Neural cell (in vitro differentiated cells): Measurements from ENCODE around the gene DUOXA1. TPM values are rescaled to one million over a fixed set of nuclear protein-coding genes. Genes with fewer than 3 reads are reported as not detected.

Experiments used
- H2AFZ ChIP-seq: fragments of 200-600, 300-800 bp; sonication (generic), shearing (Covaris generic); 2 replicates; pipeline ENCODE4 v1.6.0; 2014; ENCODE audit warnings: low read depth, mild to moderate bottlenecking, antibody characterized with exemption, low read length, moderate library complexity
- H3F3A ChIP-seq: fragments of 200-600 bp; shearing (Covaris generic); 2 replicates; pipeline ENCODE4 v1.6.1; 2016; ENCODE audit warnings: mild to moderate bottlenecking, moderate library complexity, mixed read lengths, antibody characterized with exemption, low read length; ENCODE audit not compliant: insufficient read depth, poor library complexity, severe bottlenecking
- H3K27ac ChIP-seq: fragments of 200-600, 300-800 bp; sonication (generic), shearing (Covaris generic); 2 replicates; pipeline ENCODE4 v1.5.1; 2014; ENCODE audit warnings: mild to moderate bottlenecking, low read length, moderate library complexity
- H3K27me3 ChIP-seq: fragments of 300-800, 200-600 bp; sonication (generic), shearing (Covaris generic); 2 replicates; pipeline ENCODE4 v1.6.0; 2014; ENCODE audit warnings: mild to moderate bottlenecking, low read depth, low read length, moderate library complexity; ENCODE audit not compliant: insufficient read depth
- H3K36me3 ChIP-seq: fragments of 300-800, 200-600 bp; sonication (generic), shearing (Covaris generic); 2 replicates; pipeline ENCODE4 v1.5.1; 2014; ENCODE audit warnings: mild to moderate bottlenecking, antibody characterized with exemption, low read length, moderate library complexity; ENCODE audit not compliant: insufficient read depth
- H3K4me2 ChIP-seq: fragments of 300-800, 200-600 bp; sonication (generic), shearing (Covaris generic); 2 replicates; pipeline ENCODE4 v1.6.0; 2014; ENCODE audit warnings: mild to moderate bottlenecking, low read length
- H3K4me3 ChIP-seq: fragments of 300-800, 200-600 bp; sonication (generic), shearing (Covaris generic); 2 replicates; pipeline ENCODE4 v1.5.1; 2014; ENCODE audit warnings: mild to moderate bottlenecking, low read length, moderate library complexity
- H3K79me2 ChIP-seq: fragments of 200-600 bp; shearing (Covaris generic); replicated peaks from 2 replicates; pipeline ENCODE4 v1.6.0; 2014; ENCODE audit warnings: mild to moderate bottlenecking, low read length, moderate library complexity; ENCODE audit not compliant: insufficient read depth
- H3K9ac ChIP-seq: fragments of 300-800, 200-600 bp; sonication (generic), shearing (Covaris generic); 2 replicates; pipeline ENCODE4 v1.6.1; 2016; ENCODE audit warnings: mild to moderate bottlenecking, low read length, mixed read lengths
- H3K9me2 ChIP-seq: fragments of 200-600 bp; shearing (Covaris generic); 2 replicates; pipeline ENCODE4 v1.6.1; 2016; ENCODE audit warnings: mild to moderate bottlenecking, low read length, mixed read lengths; ENCODE audit not compliant: insufficient read depth
- H3K9me3 ChIP-seq: fragments of 200-600, 300-800 bp; sonication (generic), shearing (Covaris generic); 2 replicates; pipeline ENCODE4 v1.6.1; 2016; ENCODE audit warnings: mild to moderate bottlenecking, mixed run types, low read length, moderate library complexity, mixed read lengths
- H4K20me1 ChIP-seq: fragments of 200-600 bp; shearing (Covaris generic); 2 replicates; pipeline ENCODE4 v1.6.1; 2016; ENCODE audit warnings: mild to moderate bottlenecking, mixed run types; ENCODE audit not compliant: insufficient read depth
- CTCF ChIP-seq: fragments of 450-650 bp; IDR thresholded peaks from 2 replicates; pipeline ENCODE4 v1.5.1; 2014; ENCODE audit warnings: antibody characterized with exemption, mild to moderate bottlenecking, moderate library complexity; ENCODE audit not compliant: poor library complexity, severe bottlenecking
- EP300 ChIP-seq: fragments of 450-650 bp; conservative IDR thresholded peaks from 2 replicates; pipeline ENCODE4 v1.6.1; 2014; ENCODE audit warnings: antibody characterized with exemption, mild to moderate bottlenecking, moderate library complexity; ENCODE audit not compliant: poor library complexity, severe bottlenecking
- EZH2 ChIP-seq: fragments of 200-600, 300-800 bp; shearing (Covaris generic), sonication (generic); IDR thresholded peaks from 2 replicates; pipeline ENCODE4 v1.6.1; 2014; ENCODE audit warnings: antibody characterized with exemption, low read length, borderline replicate concordance, mild to moderate bottlenecking; ENCODE audit not compliant: insufficient read depth, poor library complexity, severe bottlenecking
- MXI1 ChIP-seq: fragments of 450-650 bp; conservative IDR thresholded peaks from 2 replicates; pipeline ENCODE4 v1.6.1; 2014; ENCODE audit warnings: antibody characterized with exemption, mild to moderate bottlenecking; ENCODE audit not compliant: poor library complexity, severe bottlenecking
- POLR2AphosphoS5 ChIP-seq: IDR thresholded peaks from 2 replicates; pipeline ENCODE4 v1.6.1; 2012
- RAD21 ChIP-seq: fragments of 450-650 bp; conservative IDR thresholded peaks from 2 replicates; pipeline ENCODE4 v1.6.1; 2014; ENCODE audit warnings: antibody characterized with exemption, mild to moderate bottlenecking, moderate library complexity
- REST ChIP-seq: IDR thresholded peaks from 2 replicates; pipeline ENCODE4 v1.6.1; 2012; ENCODE audit warnings: borderline replicate concordance
- SMC3 ChIP-seq: fragments of 450-650 bp; conservative IDR thresholded peaks from 2 replicates; pipeline ENCODE4 v1.6.1; 2014; ENCODE audit warnings: antibody characterized with exemption, mild to moderate bottlenecking, moderate library complexity; ENCODE audit not compliant: poor library complexity
- TAF1 ChIP-seq: IDR thresholded peaks from 2 replicates; pipeline ENCODE4 v1.6.1; 2012; ENCODE audit warnings: low read depth
- polyA plus RNA-seq: library from polyadenylated mRNA; depleted of rRNA; stranded (reverse); fragments of >200 nt; gene quantifications from 2 replicates; pipeline ENCODE4 v1.2.3, GENCODE V29; 2014

Gene DUOXA1
- polyA plus RNA-seq, 1 donor from 2014 or later: not detected

- Histone ChIP-seq H3K27ac (no peak overlapping the region), H3K79me2 (no peaks in the 10 kb centered on the region), H3F3A (no peaks in the 10 kb centered on the region), H3K9ac (no peak overlapping the region), H3K9me2 (no peaks in the 10 kb centered on the region), H3K36me3 (no peaks in the 10 kb centered on the region), H3K4me2 (no peak overlapping the region), H2AFZ (no peak overlapping the region), H3K4me3 (no peak overlapping the region), H4K20me1 (no peaks in the 10 kb centered on the region), H3K9me3 (no peaks in the 10 kb centered on the region), H3K27me3 (no peaks in the 10 kb centered on the region)
- TF ChIP-seq RAD21 (no peak), EP300 (no peak), TAF1 (no peak)
Measured at GRCh38 chr15:45088801-45089711, 40.6 kb downstream of the DUOXA1 start.

GRCh38 chr15:45087513-45087912, 42.2 kb downstream of the DUOXA1 start:
- H3K79me2 ChIP-seq: no peaks in the 10 kb centered on the region
- no peak overlapping the region for H3K27ac ChIP-seq
- no peak overlapping the region for H3K4me2 ChIP-seq
- H3K9ac ChIP-seq: no peak overlapping the region
- no peaks in the 10 kb centered on the region for H3K9me2 ChIP-seq
- H3K9me3 ChIP-seq: no peaks in the 10 kb centered on the region
- H3K27me3 ChIP-seq: no peaks in the 10 kb centered on the region
- no peak overlapping the region for H3K4me3 ChIP-seq
- TF ChIP-seq TAF1: no peak
- TF ChIP-seq EZH2: no peak
- TF ChIP-seq SMC3: no peak
- no peak for TF ChIP-seq POLR2AphosphoS5
- H4K20me1 ChIP-seq: no peaks in the 10 kb centered on the region
- H2AFZ ChIP-seq: no peak overlapping the region
- H3F3A ChIP-seq: no peaks in the 10 kb centered on the region
- no peaks in the 10 kb centered on the region for H3K36me3 ChIP-seq

GRCh38 chr15:45084163-45084562, 45.5 kb downstream of the DUOXA1 start:
- Histone ChIP-seq H3K9me2 (no peaks in the 10 kb centered on the region), H3F3A (no peaks in the 10 kb centered on the region), H3K27me3 (no peaks in the 10 kb centered on the region), H3K9me3 (no peaks in the 10 kb centered on the region), H3K4me3 (no peak overlapping the region), H3K27ac (no peak overlapping the region), H2AFZ (no peak overlapping the region), H3K4me2 (no peak overlapping the region), H4K20me1 (no peaks in the 10 kb centered on the region), H3K36me3 (no peaks in the 10 kb centered on the region), H3K9ac (no peak overlapping the region), H3K79me2 (no peaks in the 10 kb centered on the region)
- TF ChIP-seq CTCF (no peak), MXI1 (no peak), POLR2AphosphoS5 (no peak), EZH2 (no peak), RAD21 (no peak), REST (no peak), TAF1 (no peak), SMC3 (no peak), EP300 (no peak)
